ENCODE measurements around the gene CARD11.

CARD11 gene

GRCh38 chr7:2956076-2956475 lies 87.6 kb downstream of the CARD11 start:
- no peak overlapping the region for H3K27ac ChIP-seq
- no peak for TF ChIP-seq CTCF (conservative IDR thresholded peaks at IDR 0.05)

- H3K27ac ChIP-seq: no peak overlapping the region
- TF ChIP-seq CTCF (conservative IDR thresholded peaks at IDR 0.05): no peak
Measured at GRCh38 chr7:2955269-2955668, 88.4 kb downstream of the CARD11 start.

- TF ChIP-seq CTCF (conservative IDR thresholded peaks at IDR 0.05): no peak
- no peak overlapping the region for H3K27ac ChIP-seq
Measured at GRCh38 chr7:2954433-2954853, 89.2 kb downstream of the CARD11 start.

DNA sequence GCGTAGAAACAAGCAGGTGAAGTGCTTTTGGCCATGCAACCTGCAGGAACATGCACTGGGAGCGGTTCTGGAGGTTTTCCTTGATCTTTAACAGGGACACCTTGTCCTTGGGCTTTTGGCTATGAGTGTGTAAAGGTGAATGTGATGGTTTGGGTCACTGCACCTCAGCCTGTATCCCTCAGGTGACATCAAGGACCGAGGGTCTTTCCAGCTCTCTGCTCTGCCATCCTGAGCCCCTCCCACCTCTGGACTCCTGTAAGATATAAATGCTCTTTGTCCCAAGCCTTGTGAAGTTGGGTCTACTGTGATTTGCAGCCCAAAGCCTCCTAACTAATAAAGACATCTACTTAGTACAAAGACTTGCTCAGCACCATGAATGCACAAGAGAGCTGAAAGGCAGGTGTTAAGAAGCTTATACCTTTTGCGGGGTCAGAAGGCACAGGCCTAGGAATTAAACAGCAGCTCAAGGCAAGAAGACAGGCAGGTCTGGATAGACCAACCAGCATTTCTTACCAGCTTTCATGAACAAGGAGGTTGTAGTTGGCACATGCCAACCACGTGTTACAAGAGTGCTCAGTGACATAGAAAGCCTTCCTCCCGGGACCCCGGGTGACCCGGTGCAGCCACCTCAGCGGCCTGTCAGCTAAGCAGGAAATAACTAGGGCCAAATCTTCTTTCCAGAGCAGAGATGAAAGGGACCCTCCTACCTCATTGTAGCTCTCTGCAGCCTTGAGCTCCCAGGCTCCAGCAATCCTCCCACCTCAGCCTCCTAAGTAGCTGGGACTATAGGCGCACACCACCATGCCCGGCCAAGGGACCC lies 89.9 kb downstream of the CARD11 start:
- TF ChIP-seq CTCF (conservative IDR thresholded peaks at IDR 0.05): no peak
- H3K27ac ChIP-seq: no peak overlapping the region

DNA sequence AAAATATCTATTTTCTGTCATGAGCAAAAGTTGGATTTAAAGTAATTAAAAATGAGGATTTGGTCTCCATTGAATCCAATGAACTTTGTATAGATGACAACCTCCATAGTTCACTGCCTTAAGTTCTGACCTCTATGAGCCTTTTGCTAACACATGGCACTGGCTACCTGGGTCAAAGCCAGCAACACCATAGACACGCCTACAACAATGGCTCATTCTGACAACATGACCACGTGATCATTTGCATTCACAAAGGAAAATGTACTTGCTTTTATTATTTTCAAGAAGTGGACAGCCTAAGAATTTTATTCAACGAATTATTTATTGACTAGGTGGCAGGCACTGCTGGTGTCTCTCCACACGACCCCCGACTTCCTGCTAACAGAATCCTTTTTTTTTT lies 90.6 kb downstream of the CARD11 start:
- TF ChIP-seq CTCF (conservative IDR thresholded peaks at IDR 0.05): no peak

GRCh38 chr7:2952316-2952715 lies 91.4 kb downstream of the CARD11 start:
- no peak for TF ChIP-seq CTCF (conservative IDR thresholded peaks at IDR 0.05)

More for the DNA sequence above, 90.6 kb downstream of the CARD11 start:
- H3K27ac ChIP-seq: no peak overlapping the region

DNA sequence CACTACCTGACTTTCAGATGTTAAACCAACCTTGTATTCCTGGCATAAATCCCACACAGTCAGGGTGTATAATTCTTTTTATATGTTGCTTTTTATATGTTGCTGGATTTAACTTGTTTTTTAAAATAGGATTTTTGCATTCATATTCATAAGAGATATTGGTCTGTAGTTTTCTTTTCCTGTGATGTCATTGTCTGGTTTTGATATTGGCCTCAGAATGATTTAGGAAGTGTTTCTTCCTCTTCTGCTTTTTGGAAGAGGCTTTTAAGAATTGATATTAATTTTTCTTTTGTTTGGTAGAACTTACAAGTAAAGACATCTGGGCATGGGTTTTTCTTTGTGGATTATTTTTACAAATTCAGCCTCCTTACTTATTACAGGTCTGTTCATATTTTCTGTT lies 93.1 kb downstream of the CARD11 start:
- no peak overlapping the region for H3K27ac ChIP-seq
- TF ChIP-seq CTCF (conservative IDR thresholded peaks at IDR 0.05): no peak

More at GRCh38 chr7:2952316-2952715, 91.4 kb downstream of the CARD11 start:
- no peak overlapping the region for H3K27ac ChIP-seq

All from VCaP (cell line).